ENCODE data around the gene ENTR1.

Gene ENTR1

DNA sequence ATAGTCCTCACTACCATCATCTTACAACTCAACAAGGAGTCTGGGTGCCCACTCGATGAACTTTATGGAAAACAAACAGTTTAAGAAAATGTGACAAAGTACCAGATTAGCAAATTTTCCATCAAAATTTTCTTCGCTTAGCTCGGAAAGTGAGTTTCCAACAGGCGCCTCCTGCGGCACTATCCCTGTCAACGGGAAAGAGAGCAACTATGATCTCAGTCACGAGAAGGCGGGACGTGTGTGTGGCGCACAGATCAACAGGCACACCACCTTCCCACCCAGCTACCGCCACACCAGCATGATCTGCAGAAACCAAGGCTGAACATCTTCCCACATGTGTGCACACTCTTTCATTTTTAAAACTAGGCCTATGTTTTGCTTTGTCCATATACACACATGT lies 42.9 kb upstream of the ENTR1 start:
- TF ChIP-seq, protein P1, sequence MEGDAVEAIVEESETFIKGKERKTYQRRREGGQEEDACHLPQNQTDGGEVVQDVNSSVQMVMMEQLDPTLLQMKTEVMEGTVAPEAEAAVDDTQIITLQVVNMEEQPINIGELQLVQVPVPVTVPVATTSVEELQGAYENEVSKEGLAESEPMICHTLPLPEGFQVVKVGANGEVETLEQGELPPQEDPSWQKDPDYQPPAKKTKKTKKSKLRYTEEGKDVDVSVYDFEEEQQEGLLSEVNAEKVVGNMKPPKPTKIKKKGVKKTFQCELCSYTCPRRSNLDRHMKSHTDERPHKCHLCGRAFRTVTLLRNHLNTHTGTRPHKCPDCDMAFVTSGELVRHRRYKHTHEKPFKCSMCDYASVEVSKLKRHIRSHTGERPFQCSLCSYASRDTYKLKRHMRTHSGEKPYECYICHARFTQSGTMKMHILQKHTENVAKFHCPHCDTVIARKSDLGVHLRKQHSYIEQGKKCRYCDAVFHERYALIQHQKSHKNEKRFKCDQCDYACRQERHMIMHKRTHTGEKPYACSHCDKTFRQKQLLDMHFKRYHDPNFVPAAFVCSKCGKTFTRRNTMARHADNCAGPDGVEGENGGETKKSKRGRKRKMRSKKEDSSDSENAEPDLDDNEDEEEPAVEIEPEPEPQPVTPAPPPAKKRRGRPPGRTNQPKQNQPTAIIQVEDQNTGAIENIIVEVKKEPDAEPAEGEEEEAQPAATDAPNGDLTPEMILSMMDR (IDR thresholded peaks at IDR 0.05; ENCODE audit: insufficient read depth, missing control alignments): no peak
- FAIRE-seq (no peak), DNase-seq (ENCODE audit: insufficient read length, low spot score) (no peak)

DNA sequence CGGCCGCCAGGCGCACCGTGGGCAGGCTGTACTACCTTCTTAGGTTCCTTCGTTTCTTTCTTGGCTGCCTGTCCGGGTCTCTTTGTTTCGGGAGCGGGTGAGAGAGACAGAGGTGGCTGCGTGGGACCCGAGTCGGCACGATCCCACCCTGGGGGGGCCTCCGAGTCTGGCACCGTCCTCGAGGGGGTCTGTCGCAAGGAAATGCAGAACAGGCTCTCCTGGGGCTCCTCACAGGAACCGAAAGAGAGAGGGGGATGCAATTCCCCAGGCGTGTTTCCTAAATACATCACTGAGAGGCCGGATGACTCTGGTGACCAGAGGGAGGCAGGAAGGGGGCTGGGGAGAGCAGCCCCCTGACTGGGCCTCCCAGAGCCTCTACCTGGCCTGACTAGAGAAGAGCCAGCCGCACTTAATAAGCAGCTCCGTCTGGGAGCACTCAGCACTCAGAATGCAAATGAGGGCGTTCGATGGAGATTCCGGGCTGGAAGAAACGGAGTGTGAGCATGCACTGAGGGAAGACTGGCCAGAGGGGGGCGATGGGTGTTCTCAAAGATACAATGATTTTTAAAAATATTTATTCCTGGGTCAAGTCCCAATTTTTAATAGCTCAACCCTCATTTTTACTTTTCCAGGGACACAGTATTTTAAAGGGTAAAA lies 40.9 kb upstream of the ENTR1 start:
- no peak for DNase-seq (ENCODE audit: insufficient read length, low spot score)
- no peak for FAIRE-seq
- TF ChIP-seq, protein P1 (IDR thresholded peaks at IDR 0.05; ENCODE audit: insufficient read depth, missing control alignments): no peak

GRCh38 chr9:136448655-136449054 lies 38.2 kb upstream of the ENTR1 start:
- TF ChIP-seq, protein P1 (IDR thresholded peaks at IDR 0.05; ENCODE audit: insufficient read depth, missing control alignments): no peak

DNA sequence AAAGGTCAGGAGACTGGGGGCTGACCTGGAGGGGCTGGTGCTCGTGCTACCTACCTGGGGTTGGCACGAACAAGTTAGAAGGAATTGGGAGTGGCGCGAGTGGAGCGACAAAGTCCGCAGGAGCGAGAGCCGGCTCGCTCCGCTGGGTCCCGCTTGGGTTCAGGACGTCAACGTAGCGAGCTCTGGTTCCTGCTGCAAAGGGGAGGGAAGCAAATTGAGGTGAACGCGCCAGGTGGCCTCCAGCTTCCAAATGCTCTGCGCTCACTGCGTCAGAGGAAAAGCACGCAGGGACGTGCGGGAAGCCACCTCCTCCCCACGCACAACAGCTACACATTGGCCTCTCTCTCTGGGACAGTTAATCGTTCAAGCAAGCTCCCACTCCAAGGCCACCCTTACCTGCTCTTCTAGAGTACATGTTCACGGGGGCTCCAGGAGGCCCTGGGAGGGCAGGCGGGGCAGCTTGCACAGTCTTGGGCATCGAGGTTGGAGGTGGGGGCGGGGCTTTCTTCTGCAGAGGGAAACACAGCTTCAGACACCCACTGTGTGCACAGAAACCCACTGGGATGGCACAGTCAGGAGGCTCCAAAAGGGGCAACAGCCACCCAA lies 36.9 kb upstream of the ENTR1 start:
- FAIRE-seq (no peak), DNase-seq (ENCODE audit: insufficient read length, low spot score) (no peak)
- TF ChIP-seq, protein P1 (IDR thresholded peaks at IDR 0.05; ENCODE audit: insufficient read depth, missing control alignments): no peak

More at GRCh38 chr9:136448655-136449054, 38.2 kb upstream of the ENTR1 start:
- DNase-seq (ENCODE audit: insufficient read length, low spot score) (no peak), FAIRE-seq (no peak)

DNA sequence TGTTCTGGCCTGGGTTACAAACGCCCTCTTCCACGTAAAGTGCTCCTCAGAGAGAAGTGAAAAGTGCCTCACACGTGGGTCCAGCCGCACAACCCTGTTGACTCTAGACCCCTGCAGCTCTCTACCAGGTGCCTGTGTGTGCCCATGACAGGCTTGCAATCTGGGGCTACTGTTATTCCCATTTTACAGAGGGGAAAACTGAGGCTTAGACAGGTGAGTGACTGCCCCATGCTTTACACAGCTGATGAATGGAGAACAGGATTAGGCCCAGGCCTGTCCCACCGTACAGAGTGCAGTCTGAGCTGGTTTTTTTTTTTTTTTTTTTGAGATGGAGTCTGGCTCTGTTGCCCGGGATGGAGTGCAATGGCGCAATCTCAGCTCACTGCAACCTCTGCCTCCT lies 35.4 kb upstream of the ENTR1 start:
- DNase-seq (ENCODE audit: insufficient read length, low spot score) (no peak), FAIRE-seq (no peak)
- TF ChIP-seq, protein P1 (IDR thresholded peaks at IDR 0.05; ENCODE audit: insufficient read depth, missing control alignments): no peak

GRCh38 chr9:136444102-136444501 lies 33.7 kb upstream of the ENTR1 start:
- FAIRE-seq: no peak
- DNase-seq (ENCODE audit: insufficient read length, low spot score): no peak
- TF ChIP-seq, protein P1 (IDR thresholded peaks at IDR 0.05; ENCODE audit: insufficient read depth, missing control alignments): no peak

- no peak for DNase-seq (ENCODE audit: insufficient read length, low spot score)
- TF ChIP-seq, protein P1 (IDR thresholded peaks at IDR 0.05; ENCODE audit: insufficient read depth, missing control alignments): no peak
- FAIRE-seq: no peak
Observed at GRCh38 chr9:136443687-136444086, 33.3 kb upstream of the ENTR1 start.
